Activated effector memory CD4-positive, alpha-beta T cell treated with anti-CD3 and anti-CD28 coated beads, Interleukin-2, amount 50 U/mL, for 16 hours (primary cell): ENCODE measurements around the gene ERC2.
"Not testable (repeated sequence)": the region's sequence is repeated elsewhere in the genome, so short reads cannot be mapped to it uniquely, and the experiment has no call there.

ENCODE experiments used
- DNase-seq: peaks from one replicate; pipeline ENCODE4 v3.0.0-alpha.2; 2020

Gene ERC2

GRCh38 chr3:56052188-56052587 lies 416.1 kb downstream of the ERC2 start:
- DNase-seq, result no peak

GRCh38 chr3:56051052-56051451 lies 417.2 kb downstream of the ERC2 start:
- no peak for DNase-seq

- DNase-seq, result no peak
Measured at GRCh38 chr3:56048946-56049345, 419.3 kb downstream of the ERC2 start.

- DNase-seq, result no peak
Measured at GRCh38 chr3:56048331-56048730, 419.9 kb downstream of the ERC2 start.

- no peak for DNase-seq
Measured at GRCh38 chr3:56042326-56042951, 425.8 kb downstream of the ERC2 start.

- no peak for DNase-seq
Measured at GRCh38 chr3:56025326-56025725, 442.9 kb downstream of the ERC2 start.

GRCh38 chr3:56023546-56023945 lies 444.7 kb downstream of the ERC2 start:
- no peak for DNase-seq

- DNase-seq, result no peak
Measured at GRCh38 chr3:56022619-56023018, 445.6 kb downstream of the ERC2 start.

GRCh38 chr3:56019490-56020146 lies 448.6 kb downstream of the ERC2 start:
- no peak for DNase-seq

GRCh38 chr3:56015374-56015773 lies 452.9 kb downstream of the ERC2 start:
- DNase-seq, result not testable (repeated sequence)

- no peak for DNase-seq
Measured at GRCh38 chr3:56012721-56013120, 455.5 kb downstream of the ERC2 start.

- no peak for DNase-seq
Measured at GRCh38 chr3:56005196-56005805, 463.0 kb downstream of the ERC2 start.

GRCh38 chr3:56003129-56003528 lies 465.1 kb downstream of the ERC2 start:
- DNase-seq, result no peak

- no peak for DNase-seq
Measured at GRCh38 chr3:56001991-56002390, 466.3 kb downstream of the ERC2 start.

GRCh38 chr3:56001537-56001936 lies 466.7 kb downstream of the ERC2 start:
- no peak for DNase-seq

- DNase-seq, result no peak
Measured at GRCh38 chr3:55989366-55989765, 478.9 kb downstream of the ERC2 start.

GRCh38 chr3:55988905-55989304 lies 479.4 kb downstream of the ERC2 start:
- DNase-seq, result no peak

- no peak for DNase-seq
Measured at GRCh38 chr3:55984626-55985025, 483.6 kb downstream of the ERC2 start.

- DNase-seq, result no peak
Measured at GRCh38 chr3:55978953-55979352, 489.3 kb downstream of the ERC2 start.

GRCh38 chr3:55974421-55975165 lies 493.7 kb downstream of the ERC2 start:
- no peak for DNase-seq

- no peak for DNase-seq
Measured at GRCh38 chr3:55969634-55970033, 498.6 kb downstream of the ERC2 start.

GRCh38 chr3:55968331-55968730 lies 499.9 kb downstream of the ERC2 start:
- no peak for DNase-seq

GRCh38 chr3:55966566-55966965 lies 501.7 kb downstream of the ERC2 start:
- no peak for DNase-seq

- no peak for DNase-seq
Measured at GRCh38 chr3:55965776-55966175, 502.5 kb downstream of the ERC2 start.
